Measurements from ENCODE around the gene PEX6. TPM values are rescaled to one million over a fixed set of nuclear protein-coding genes. Genes with fewer than 3 reads are reported as not detected.

PEX6 gene
- total and polyA plus RNA-seq, 2 of the 13 experiments (the other 11 are each of a cell fraction or from before 2014, with no cell fraction given), result 5.1 to 6.7 TPM

DNA sequence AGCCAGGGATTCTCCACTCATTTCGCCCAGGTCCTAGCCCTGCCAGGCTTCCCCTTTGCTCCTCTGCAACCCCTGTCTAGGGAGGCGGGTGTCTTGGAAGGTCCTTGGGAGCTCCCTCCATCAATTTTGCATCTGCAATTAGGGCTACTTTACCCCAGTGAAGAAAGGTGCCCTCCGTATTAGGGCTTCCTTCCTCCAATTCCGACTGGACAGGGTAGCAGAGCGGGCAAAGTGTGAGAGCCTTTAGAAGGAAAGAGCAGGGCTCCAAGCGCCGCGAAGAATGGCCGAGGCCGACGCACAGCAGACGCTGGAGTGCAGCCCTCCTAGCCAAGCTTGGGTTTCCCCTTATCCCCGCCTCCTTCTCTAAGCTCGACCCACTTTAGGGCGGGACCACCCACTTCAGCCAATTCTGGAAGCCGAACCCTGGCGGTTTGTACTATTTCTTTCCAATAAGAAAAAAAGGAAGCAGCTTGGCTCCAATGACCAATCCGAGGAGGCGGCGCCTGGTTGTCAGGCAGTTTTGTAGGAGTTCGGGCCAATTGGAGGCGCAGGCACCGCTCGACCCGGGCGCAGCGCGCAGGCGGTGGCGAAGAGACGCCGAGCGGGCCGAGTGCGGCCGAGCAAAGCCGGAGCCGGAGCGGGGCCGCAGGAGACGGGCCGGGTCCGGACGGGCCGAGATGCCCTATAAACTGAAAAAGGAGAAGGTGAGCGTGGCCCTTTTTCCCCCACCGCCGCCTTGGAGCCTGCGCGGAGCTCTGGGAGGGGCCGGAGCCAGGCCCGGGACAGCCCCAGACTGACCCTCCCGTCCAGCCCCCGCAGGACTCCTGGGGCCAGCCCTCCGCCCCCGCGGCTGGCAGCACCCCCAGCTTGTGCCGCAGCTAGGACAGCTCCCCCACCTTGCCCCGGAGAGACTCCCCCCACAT lies 5.3 kb upstream of the PEX6 start, which contains the start of gene PPP2R5D (continued):
- TF ChIP-seq ZNF691 (CRISPR knock-in tag; IDR thresholded peaks at IDR 0.05; ENCODE audit: borderline replicate concordance, low read depth), result peak; percentile 33; the same call in 1 of the 2 replicates
- peak; percentile 94 for TF ChIP-seq ZNF501 (CRISPR knock-in tag; IDR thresholded peaks at IDR 0.05)
- peak; percentile 37; the same call in 1 of the 2 replicates for TF ChIP-seq ATF3 (CRISPR knock-in tag; IDR thresholded peaks at IDR 0.05)
- TF ChIP-seq ZNF619 (CRISPR knock-in tag; IDR thresholded peaks at IDR 0.05), result 0 out of 2 replicates have a peak, but pooled peaks have one; percentile 54
- no peak for TF ChIP-seq ZNF12 (CRISPR knock-in tag; IDR thresholded peaks at IDR 0.05)
- TF ChIP-seq, protein P1, sequence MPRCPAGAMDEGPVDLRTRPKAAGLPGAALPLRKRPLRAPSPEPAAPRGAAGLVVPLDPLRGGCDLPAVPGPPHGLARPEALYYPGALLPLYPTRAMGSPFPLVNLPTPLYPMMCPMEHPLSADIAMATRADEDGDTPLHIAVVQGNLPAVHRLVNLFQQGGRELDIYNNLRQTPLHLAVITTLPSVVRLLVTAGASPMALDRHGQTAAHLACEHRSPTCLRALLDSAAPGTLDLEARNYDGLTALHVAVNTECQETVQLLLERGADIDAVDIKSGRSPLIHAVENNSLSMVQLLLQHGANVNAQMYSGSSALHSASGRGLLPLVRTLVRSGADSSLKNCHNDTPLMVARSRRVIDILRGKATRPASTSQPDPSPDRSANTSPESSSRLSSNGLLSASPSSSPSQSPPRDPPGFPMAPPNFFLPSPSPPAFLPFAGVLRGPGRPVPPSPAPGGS (CRISPR knock-in tag; IDR thresholded peaks at IDR 0.05), result no peak
- TF ChIP-seq TSC22D2 (CRISPR knock-in tag; IDR thresholded peaks at IDR 0.05; ENCODE audit: borderline replicate concordance), result no peak
- TF ChIP-seq ARNT2 (CRISPR knock-in tag; IDR thresholded peaks at IDR 0.05; ENCODE audit: low read depth), result peak; percentile 49; the same call in 1 of the 2 replicates
- TF ChIP-seq SRSF4 (IDR thresholded peaks at IDR 0.05; ENCODE audit: low read depth, low read length, poor library complexity, severe bottlenecking), result no peak
- no peak for TF ChIP-seq PBX2 (CRISPR knock-in tag; IDR thresholded peaks at IDR 0.05)
- TF ChIP-seq ZNF549 (CRISPR knock-in tag; IDR thresholded peaks at IDR 0.05), result no peak
- no peak for TF ChIP-seq TBL1XR1 (IDR thresholded peaks at IDR 0.05; ENCODE audit: borderline replicate concordance, low read length, partially characterized antibody)
- no peak; the same call in 1 of the 2 replicates for TF ChIP-seq ZNF580 (CRISPR knock-in tag; IDR thresholded peaks at IDR 0.05; ENCODE audit: borderline replicate concordance, low read depth)
- TF ChIP-seq PREB (CRISPR knock-in tag; IDR thresholded peaks at IDR 0.05), result peak; percentile 53; the same call in 1 of the 2 replicates
- TF ChIP-seq ZNF280D (CRISPR knock-in tag; IDR thresholded peaks at IDR 0.05), result no peak
- TF ChIP-seq BRCA1 (CRISPR knock-in tag; IDR thresholded peaks at IDR 0.05), result peak; percentile 85
- TF ChIP-seq ZNF33A (CRISPR knock-in tag; IDR thresholded peaks at IDR 0.05; ENCODE audit: borderline replicate concordance), result 0 out of 2 replicates have a peak, but pooled peaks have one; percentile 27

Measured in HepG2 (cell line).